GM23248 (cell line): ENCODE measurements around the gene CSRP1. TPM values are rescaled to one million over a fixed set of nuclear protein-coding genes. Genes with fewer than 3 reads are reported as not detected.

Source experiments
- DNase-seq: peaks from one replicate; pipeline ENCODE4 v3.0.0-alpha.2; 2015
- H2AFZ ChIP-seq: fragments of 200-600 bp; sonication (generic); 2 replicates; pipeline ENCODE4 v1.6.1; 2016; ENCODE audit warnings: antibody characterized with exemption
- H3F3A ChIP-seq: fragments of 200-600 bp; sonication (generic); 2 replicates; pipeline ENCODE4 v1.6.1; 2016; ENCODE audit warnings: mild to moderate bottlenecking, antibody characterized with exemption, mixed run types; ENCODE audit not compliant: insufficient read depth
- H3K27ac ChIP-seq: fragments of 200-600 bp; sonication (generic); 2 replicates; pipeline ENCODE4 v1.5.1; 2016; ENCODE audit warnings: mild to moderate bottlenecking
- H3K27me3 ChIP-seq: fragments of 200-600 bp; sonication (generic); replicated peaks from 2 replicates; pipeline ENCODE4 v1.6.1; 2016; ENCODE audit warnings: mild to moderate bottlenecking; ENCODE audit not compliant: insufficient read depth
- H3K36me3 ChIP-seq: fragments of 200-600 bp; sonication (generic); 2 replicates; pipeline ENCODE4 v1.6.1; 2016; ENCODE audit warnings: low read depth, mild to moderate bottlenecking
- H3K4me1 ChIP-seq: fragments of 200-600 bp; sonication (generic); 2 replicates; pipeline ENCODE4 v1.6.1; 2016; ENCODE audit warnings: mild to moderate bottlenecking; ENCODE audit not compliant: insufficient read depth
- H3K4me2 ChIP-seq: fragments of 200-600 bp; sonication (generic); one replicate; pipeline ENCODE4 v1.6.1; 2016; ENCODE audit warnings: mild to moderate bottlenecking; ENCODE audit not compliant: unreplicated experiment
- H3K4me3 ChIP-seq: fragments of 200-600 bp; sonication (generic); 2 replicates; pipeline ENCODE4 v1.5.1; 2016; ENCODE audit warnings: mild to moderate bottlenecking
- H3K79me2 ChIP-seq: fragments of 200-600 bp; sonication (generic); 2 replicates; pipeline ENCODE4 v1.6.1; 2016; ENCODE audit warnings: mild to moderate bottlenecking; ENCODE audit not compliant: insufficient read depth
- H3K9ac ChIP-seq: fragments of 200-600 bp; sonication (generic); 2 replicates; pipeline ENCODE4 v1.6.1; 2016; ENCODE audit warnings: mild to moderate bottlenecking
- H3K9me2 ChIP-seq: fragments of 200-600 bp; sonication (generic); 2 replicates; pipeline ENCODE4 v1.6.1; 2016; ENCODE audit warnings: mixed run types, mild to moderate bottlenecking, moderate library complexity; ENCODE audit not compliant: insufficient read depth
- H3K9me3 ChIP-seq: fragments of 200-600 bp; sonication (generic); one replicate; pipeline ENCODE4 v1.6.1; 2017; ENCODE audit warnings: low read depth
- H4K20me1 ChIP-seq: fragments of 200-600 bp; sonication (generic); 2 replicates; pipeline ENCODE4 v1.6.0; 2016; ENCODE audit not compliant: insufficient read depth
- EZH2 ChIP-seq: fragments of 200-600 bp; sonication (generic); IDR thresholded peaks from 2 replicates; pipeline ENCODE4 v1.6.1; 2018; ENCODE audit warnings: antibody characterized with exemption, mild to moderate bottlenecking; ENCODE audit not compliant: insufficient read depth, poor library complexity, severe bottlenecking
- EZH2phosphoT487 ChIP-seq: fragments of 200-600 bp; sonication (generic); IDR thresholded peaks from 2 replicates; pipeline ENCODE4 v1.6.1; 2018; ENCODE audit warnings: antibody characterized with exemption, moderate library complexity, mild to moderate bottlenecking, low read depth; ENCODE audit not compliant: insufficient read depth
- WGBS, 2 experiments: methylation state at CpG; one replicate each; pipeline ENCODE4 v1.1.6; 2015 to 2017; ENCODE audit warnings: low lambda C conversion rate in 2 of 2, low coverage in 1 of 2; ENCODE audit errors: missing lambda C conversion rate in 2 of 2; 5-methylcytosine and 5-hydroxymethylcytosine counted together
- in situ Hi-C: fragments of 300-500 bp; cut with MboI; formaldehyde crosslinking; loops from 2 replicates; pipeline ENCODE4 v1.15.0; 2020
- polyA plus RNA-seq: library from polyadenylated mRNA; unstranded; fragments of >200 nt; fragmentation: Nextera tagmentation; extraction: Ambion mirVana; gene quantifications from 2 replicates; pipeline ENCODE4 v1.2.1, GENCODE V29; 2016
- total RNA-seq: library from RNA; depleted of rRNA; stranded (reverse); fragments of >200 nt; shearing (Covaris generic); gene quantifications from 2 replicates; pipeline ENCODE4 v1.2.3, GENCODE V29; 2014

CSRP1 gene
- total and polyA plus RNA-seq, 2 experiments from 2014 or later = 510 to 1,160 TPM

DNA sequence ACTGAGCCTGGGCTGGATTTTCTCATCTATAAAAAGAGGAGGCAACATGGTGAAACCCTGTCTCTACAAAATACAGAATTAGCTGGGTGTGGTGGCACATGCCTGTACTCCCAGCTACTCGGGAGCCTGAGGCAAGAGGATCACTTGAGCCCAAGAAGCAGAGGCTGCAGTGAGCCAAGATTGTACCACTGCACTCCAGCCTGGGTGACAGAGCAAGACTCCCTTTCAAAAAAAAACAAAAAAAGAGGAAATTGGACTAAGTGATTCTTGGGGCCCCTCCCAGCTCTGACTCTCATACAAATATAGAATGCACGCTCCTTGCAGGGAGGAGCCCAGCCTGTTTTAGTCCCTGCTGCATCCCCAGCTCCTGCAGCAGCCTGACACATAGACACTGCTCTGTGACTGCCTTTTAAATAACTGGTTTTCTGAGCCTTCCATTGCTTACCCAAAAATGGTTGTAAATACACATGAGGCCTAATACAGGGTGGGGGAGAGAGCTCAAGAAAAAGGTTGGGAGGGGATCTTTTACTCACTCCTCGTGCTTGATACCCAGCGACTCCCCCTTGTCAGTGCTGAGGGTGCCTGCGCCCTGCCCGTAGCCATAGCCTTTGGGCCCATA lies 17.2 kb downstream of the CSRP1 start:
- TF ChIP-seq EZH2 (no peak), EZH2phosphoT487 (no peak)
- Histone ChIP-seq H3K9me3 (no peaks in the 10 kb centered on the region), H3K4me2 (peak overlapping the region; percentile 44), H3K9me2 (no peaks in the 10 kb centered on the region), H3K27ac (peak overlapping the region; percentile 94), H3F3A (peaks cover 76% of the 10 kb centered on the region), H3K4me3 (peak overlapping the region; percentile 34), H2AFZ (no peak overlapping the region), H3K9ac (peak overlapping the region; percentile 73), H3K4me1 (peaks cover 41% of the 10 kb centered on the region), H3K79me2 (peaks cover 55% of the 10 kb centered on the region), H4K20me1 (no peaks in the 10 kb centered on the region), H3K36me3 (peaks cover 61% of the 10 kb centered on the region), H3K27me3 (no peaks in the 10 kb centered on the region)
- in situ Hi-C loops = no loop called here
- 81 to 85% methylated on average over 6 of the region's 6 CpGs for WGBS, 2 experiments
- peak; percentile 71 for DNase-seq

DNA sequence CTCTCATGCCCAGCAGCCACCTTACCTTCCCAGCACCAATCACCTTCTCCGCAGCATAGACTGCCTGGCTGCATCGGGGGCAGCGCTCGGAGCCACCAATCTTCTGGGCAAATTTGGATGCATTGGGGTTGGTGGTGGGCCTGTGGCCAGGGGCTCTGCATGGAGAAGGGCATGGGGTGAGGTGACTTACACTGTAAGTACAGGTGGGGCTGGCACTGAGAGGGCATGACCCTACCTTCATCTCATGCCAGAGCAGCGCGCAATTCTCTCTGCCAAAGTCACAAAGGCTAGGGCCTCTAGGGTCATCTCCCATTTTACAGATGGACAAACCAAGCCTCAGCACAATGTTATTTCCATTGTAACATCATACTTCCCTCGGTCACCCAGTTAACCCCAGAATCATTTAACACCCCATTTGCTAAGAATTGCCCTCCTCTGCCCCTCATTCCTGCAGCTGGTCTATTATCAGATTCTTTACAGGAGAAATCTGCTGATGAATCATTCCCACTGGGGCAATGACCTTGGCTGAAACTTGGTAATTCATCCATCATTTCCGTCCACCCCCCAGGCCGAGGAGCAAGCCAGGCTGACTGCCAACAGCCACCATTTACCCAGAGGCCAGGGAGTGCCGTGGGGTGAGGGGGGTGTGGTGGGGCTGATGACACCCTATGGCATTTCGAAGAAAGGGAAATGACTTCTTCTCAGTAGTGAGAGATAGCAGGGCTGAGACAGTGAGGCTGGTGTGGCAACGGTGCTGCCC lies 17.9 kb downstream of the CSRP1 start:
- H3K4me3 ChIP-seq = peak overlapping the region; percentile 34
- TF ChIP-seq EZH2phosphoT487 (0 out of 2 replicates have a peak, but pooled peaks have one; percentile 54), EZH2 (no peak)
- peak overlapping the region; percentile 44 for H3K4me2 ChIP-seq
- 51 to 52% methylated on average over 12 of the region's 12 CpGs for WGBS, 2 experiments
- H3K27me3 ChIP-seq = no peaks in the 10 kb centered on the region
- H4K20me1 ChIP-seq = no peaks in the 10 kb centered on the region
- in situ Hi-C loops = no loop called here
- peaks cover 60% of the 10 kb centered on the region for H3K36me3 ChIP-seq
- peak; percentile 98 for DNase-seq
- peaks cover 47% of the 10 kb centered on the region for H3K79me2 ChIP-seq
- peaks cover 70% of the 10 kb centered on the region for H3F3A ChIP-seq
- H3K4me1 ChIP-seq = peaks cover 40% of the 10 kb centered on the region
- peak overlapping the region; percentile 94 for H3K27ac ChIP-seq
- no peaks in the 10 kb centered on the region for H3K9me3 ChIP-seq
- H3K9me2 ChIP-seq = no peaks in the 10 kb centered on the region
- H2AFZ ChIP-seq = no peak overlapping the region
- peak overlapping the region; percentile 73 for H3K9ac ChIP-seq

DNA sequence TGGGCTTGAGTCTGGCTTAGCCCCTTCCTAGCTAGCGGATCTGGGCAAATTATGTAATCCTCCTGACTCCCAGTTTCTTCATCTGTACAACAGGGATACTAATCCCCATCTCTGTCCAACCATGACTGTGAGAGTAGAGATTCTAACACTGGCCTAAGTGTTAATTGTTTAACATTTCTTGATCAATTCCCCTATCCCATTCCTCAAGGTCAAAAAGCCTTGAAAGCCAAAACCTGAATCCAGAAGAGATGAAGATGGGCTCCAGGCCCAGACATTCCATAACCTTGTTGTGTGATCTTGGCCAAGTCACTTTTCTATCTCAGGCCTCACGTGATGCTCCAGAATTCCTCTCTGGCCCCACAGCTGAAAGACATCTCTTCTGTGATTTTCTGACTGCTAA lies 19.2 kb downstream of the CSRP1 start:
- Histone ChIP-seq H3K4me1 (peaks cover 40% of the 10 kb centered on the region), H3K4me3 (no peak overlapping the region), H3K27me3 (no peaks in the 10 kb centered on the region), H3K79me2 (peaks cover 35% of the 10 kb centered on the region), H2AFZ (no peak overlapping the region), H4K20me1 (no peaks in the 10 kb centered on the region), H3K4me2 (no peak overlapping the region), H3K36me3 (peaks cover 49% of the 10 kb centered on the region), H3K27ac (peak overlapping the region; percentile 94; the same call in 1 of the 2 replicates), H3F3A (peaks cover 69% of the 10 kb centered on the region), H3K9me2 (no peaks in the 10 kb centered on the region), H3K9ac (no peak overlapping the region), H3K9me3 (no peaks in the 10 kb centered on the region)
- peak; percentile 38 for DNase-seq
- in situ Hi-C loops = no loop called here
- TF ChIP-seq EZH2phosphoT487 = no peak
- no peak for TF ChIP-seq EZH2
- 84 to 88% methylated on average over 2 of the region's 2 CpGs for WGBS, 2 experiments

DNA sequence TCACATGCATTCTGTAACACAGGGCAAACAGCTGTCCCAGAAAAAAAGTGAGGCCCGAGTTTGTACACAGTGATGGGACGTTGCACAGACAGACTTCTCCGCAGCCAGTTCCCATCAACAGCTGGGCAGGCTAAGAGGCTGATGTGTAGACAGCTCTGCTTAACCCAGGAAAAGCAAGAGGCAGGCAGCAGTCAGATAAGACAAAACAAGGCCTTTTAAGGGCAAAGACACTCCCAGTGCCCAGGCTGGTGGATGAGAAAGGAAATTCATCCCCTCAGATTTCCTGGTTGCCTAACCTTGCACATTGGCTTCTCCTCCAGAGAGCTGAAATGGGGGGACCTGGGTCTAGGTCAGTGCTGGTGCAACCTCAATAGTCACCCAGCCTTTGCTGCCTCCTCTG lies 20.7 kb downstream of the CSRP1 start:
- Histone ChIP-seq H3K79me2 (peaks cover 20% of the 10 kb centered on the region), H3K27ac (no peak overlapping the region), H2AFZ (no peak overlapping the region), H3K4me3 (no peak overlapping the region), H3K9me2 (no peaks in the 10 kb centered on the region), H3K4me2 (no peak overlapping the region), H3K36me3 (peaks cover 43% of the 10 kb centered on the region), H3K9ac (no peak overlapping the region), H3K27me3 (no peaks in the 10 kb centered on the region), H3F3A (peaks cover 60% of the 10 kb centered on the region), H3K9me3 (no peaks in the 10 kb centered on the region), H3K4me1 (peaks cover 40% of the 10 kb centered on the region), H4K20me1 (no peaks in the 10 kb centered on the region)
- WGBS, 2 experiments = 56 to 65% methylated on average over 3 of the region's 3 CpGs
- peak; percentile 27 for DNase-seq
- in situ Hi-C loops = no loop called here
- no peak for TF ChIP-seq EZH2
- TF ChIP-seq EZH2phosphoT487 = no peak
